GM12892 (cell line): Measurements from ENCODE around the gene INSL3.

ENCODE experiments used
- POLR2A ChIP-seq: IDR thresholded peaks from 2 replicates; pipeline ENCODE4 v1.6.1; 2011; ENCODE audit warnings: low read depth, low read length, control low read depth
- POLR2AphosphoS5 ChIP-seq: IDR thresholded peaks from 2 replicates; pipeline ENCODE4 v1.6.1; 2011; ENCODE audit warnings: low read depth, low read length, control low read depth
- TAF1 ChIP-seq: IDR thresholded peaks from 2 replicates; pipeline ENCODE4 v1.6.1; 2011; ENCODE audit warnings: low read depth, mild to moderate bottlenecking, control low read depth, low read length, borderline replicate concordance

GRCh38 chr19:17841371-17841809 is 20.1 kb upstream of the INSL3 start:
- TF ChIP-seq TAF1 (no peak), POLR2A (no peak), POLR2AphosphoS5 (no peak)
